T47D (cell line): ENCODE measurements around the gene CDK5RAP1.
"Not testable (repeated sequence)": the region's sequence is repeated elsewhere in the genome, so short reads cannot be mapped to it uniquely, and the experiment has no call there.

Source experiments
- DNase-seq, 2 experiments: peaks; one replicate each; pipeline versions ENCODE4 v3.0.0 to v3.0.0-alpha.2; 2011 to 2012; ENCODE audit warnings: low read depth in 1 of 2, low spot score in 1 of 2
- JUND ChIP-seq: IDR thresholded peaks from 2 replicates; pipeline ENCODE4 v1.6.1; 2012; ENCODE audit warnings: low read depth
- in situ Hi-C: cut with HindIII; loops from 2 replicates; pipeline ENCODE4 v1.10.0; 2016; ENCODE audit warnings: low sequenced_read_pairs, low pct_unique_long_range_greater_than_20kb

CDK5RAP1 gene

DNA sequence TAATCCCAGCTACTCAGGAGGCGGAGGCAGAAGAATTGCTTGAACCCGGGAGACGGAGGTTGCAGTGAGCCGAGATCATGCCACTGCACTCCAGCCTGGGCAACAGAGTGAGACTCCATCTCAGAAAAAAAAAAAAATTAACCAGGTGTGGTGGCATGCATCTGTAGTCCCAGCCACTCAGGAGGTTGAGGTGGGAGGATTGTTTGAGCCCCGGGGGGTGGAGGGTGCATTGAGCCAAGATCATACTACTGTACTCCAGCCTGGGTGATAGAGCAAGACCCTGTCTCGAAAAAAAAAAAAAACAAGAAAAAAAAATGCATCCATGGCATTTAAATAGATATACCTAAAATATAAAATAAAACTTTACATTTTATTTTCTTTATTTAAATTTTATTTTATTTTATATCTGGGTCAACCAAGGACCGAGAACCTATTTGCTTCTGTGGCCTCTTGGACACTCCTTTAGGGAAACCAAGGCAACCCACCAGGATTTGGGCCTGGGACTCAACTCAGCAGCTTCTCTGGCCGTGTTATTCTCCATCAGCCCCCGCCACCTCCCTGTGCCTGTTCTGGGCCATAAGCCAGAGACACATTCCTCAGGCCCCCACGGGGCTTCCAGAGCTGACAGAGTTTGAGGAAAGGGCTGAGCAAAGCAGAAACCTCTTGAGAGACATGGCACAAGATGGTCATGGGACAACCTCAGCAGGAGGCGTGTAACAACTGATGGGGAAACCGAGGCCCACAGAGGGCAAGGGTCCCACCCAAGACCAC lies 36.0 kb upstream of the CDK5RAP1 start:
- DNase-seq: no peak
- no peak for TF ChIP-seq JUND
- in situ Hi-C loops: no loop called here

DNA sequence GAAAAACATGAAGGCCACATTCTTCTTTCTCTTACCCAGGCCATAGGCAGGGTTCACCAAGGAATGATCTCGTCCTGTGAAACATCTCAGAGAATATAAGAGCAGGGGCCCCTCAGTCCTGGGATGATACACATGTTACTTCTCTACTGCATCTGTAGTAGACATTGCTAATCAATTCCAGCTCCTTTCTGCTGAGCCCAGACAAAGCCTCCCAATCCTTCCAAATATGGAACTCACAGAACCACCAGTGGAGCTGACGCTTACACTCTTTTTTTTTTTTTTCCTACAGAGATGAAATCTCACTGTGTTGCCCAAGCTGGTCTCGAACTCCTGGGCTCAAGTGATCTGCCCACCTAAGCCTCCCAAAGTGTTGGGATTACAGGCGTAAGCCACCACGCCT lies 33.1 kb upstream of the CDK5RAP1 start:
- no peak for DNase-seq
- TF ChIP-seq JUND: no peak
- in situ Hi-C loops: no loop called here

DNA sequence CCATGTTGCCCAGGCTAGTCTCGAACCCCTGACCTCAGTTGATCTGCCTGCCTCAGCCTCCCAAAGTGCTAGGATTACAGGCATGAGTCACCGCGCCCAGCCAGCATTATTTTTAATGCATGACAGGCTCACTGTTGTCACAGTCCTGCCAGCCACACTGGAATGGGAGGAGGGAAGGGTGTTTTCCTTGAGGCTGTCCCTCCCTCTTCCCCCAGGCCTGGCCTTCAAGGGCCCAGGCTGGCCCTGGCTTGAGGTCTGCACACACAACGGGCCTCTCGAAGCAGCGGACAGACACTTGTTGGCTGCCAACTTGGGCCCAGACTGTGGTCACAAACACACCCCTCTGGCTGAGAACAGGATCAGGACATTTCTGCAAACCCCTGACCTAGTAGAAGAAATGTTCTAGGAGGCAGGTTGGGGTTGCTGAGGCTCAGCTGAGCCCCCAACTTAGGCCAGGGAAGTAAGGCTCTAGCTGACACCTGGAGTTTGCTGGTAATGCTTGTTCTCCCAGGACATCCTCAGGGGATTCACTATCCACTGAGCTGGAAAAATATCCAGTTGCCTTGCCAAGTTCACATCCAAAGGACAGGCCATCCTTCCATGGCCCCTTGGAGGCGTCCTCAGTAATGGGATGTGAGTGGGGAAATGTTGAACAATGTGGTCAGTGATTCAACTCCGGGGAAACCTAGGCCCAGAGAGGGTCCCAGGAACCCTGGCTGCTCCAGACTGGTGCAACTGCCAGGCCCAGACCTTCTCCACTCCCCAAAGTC lies 32.3 kb upstream of the CDK5RAP1 start:
- in situ Hi-C loops: no loop called here
- DNase-seq: no peak
- no peak for TF ChIP-seq JUND

DNA sequence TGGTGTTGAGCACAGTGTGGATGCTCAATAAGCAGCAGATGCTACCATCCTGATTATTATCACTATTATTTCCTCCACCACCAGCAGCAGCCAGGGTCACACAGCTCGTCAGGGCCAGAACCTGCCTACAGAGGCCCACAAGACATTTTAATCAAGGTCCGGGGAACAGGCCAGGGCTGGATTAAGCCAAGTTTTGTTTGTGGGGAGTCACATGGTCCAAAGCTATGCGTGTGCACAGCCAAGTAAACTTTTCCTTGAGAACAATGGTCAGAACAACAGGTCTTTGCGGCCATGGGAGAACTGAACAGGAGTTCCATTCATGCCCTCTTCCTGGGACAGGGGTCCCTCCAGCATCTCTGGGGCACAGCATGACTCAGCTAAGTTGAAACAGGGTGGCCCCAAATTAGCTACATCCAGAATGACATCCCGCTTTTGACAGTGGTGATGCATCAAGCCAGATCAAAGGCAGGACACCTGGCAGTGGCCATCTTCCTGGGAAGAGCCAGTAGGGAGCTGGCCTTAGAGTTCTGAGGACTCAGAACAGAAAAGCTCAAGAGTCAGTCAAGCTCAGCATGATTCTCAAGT lies 30.6 kb upstream of the CDK5RAP1 start:
- in situ Hi-C loops: no loop called here
- no peak for DNase-seq
- TF ChIP-seq JUND: no peak

DNA sequence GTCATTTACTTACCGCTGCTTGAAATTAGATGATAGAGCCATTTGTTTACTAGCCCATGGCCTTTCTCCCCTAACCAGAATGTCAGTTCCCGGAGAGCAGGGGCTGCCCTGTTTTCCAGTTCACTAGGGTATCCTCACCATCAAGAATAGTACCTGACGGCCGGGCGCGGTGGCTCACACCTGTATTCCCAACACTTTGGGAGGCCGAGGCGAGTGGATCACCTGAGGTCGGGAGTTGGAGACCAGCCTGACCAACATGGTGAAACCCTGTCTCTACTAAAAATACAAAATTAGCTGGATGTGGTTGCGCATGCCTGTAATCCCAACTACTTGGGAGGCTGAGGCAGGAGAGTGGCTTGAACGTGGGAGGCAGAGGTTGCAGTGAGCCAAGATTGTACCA lies 22.6 kb upstream of the CDK5RAP1 start:
- in situ Hi-C loops, DNase-seq: not testable (repeated sequence)

DNA sequence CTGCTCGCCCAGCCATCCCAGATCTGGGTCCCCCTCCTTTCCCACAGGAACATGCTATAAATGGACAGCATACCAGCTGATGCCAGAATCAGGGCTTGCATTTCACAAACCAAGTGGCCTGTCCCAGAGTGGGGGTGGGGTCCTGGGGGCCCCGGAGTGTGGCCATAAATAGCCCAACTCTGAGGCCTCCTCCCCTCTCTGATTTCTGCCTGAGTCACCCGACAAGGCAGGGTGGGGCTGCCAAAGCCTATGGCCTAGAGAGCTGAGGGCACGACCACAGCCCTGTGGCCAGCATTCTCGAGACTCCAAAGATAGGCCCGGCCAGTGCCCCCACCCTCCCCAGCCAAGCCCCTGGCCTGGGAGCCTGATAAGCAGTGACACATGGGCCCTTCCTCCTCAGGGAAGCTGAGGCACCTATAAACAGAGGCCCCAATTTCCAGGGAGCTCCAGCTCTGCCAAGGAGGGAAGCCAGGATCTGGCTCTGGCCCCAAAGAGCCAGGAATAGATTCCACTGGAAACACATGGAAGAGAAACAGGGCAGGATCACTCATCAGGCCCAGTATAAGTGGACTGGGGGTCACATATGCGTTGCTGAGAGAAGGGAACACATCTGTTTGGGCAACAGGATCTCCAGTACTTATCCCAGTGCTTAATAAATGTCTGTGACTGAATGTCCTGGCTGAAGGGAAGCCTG lies 22.0 kb upstream of the CDK5RAP1 start:
- no peak for TF ChIP-seq JUND
- no peak for DNase-seq
- in situ Hi-C loops: no loop called here

DNA sequence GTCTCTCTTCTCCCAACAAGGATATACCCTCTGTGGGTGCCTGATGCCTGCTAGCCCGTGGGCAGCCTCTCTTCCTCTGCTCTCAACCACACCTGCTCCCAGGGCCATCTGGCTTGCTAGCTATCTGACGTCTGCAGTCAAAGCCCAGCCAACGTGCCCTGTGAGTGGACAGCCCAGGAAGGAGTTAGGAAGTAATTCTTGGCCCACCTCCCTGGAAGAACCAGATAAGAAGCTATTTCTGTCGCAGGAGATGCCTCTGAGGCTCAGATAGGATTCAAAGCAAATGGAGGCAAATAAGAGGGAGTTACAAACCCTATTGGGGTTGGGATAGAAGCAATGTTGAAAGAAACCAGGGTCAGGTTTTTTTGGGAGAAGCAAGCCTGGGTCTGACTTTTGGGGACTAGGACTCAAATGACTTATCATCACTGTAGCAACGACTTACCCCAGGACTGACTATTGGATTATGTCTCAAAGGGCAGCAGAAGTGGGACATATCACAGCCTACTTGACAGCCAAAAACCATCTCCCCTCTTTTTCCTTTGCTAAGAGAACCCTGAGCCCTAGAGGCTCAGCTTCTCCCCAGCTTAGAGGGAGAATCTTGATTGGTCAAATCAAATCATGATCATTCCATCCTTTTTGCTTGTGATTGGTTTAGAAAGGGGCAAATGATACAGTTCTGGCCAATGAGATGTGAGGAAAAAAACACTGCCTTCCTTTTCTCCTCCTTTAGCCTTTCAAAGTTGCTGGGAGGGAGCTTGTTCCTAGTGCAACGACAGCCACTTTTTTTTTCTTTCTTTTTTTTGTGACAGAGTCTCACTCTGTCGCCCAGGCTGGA lies 18.0 kb upstream of the CDK5RAP1 start:
- TF ChIP-seq JUND: no peak
- in situ Hi-C loops: no loop called here
- no peak for DNase-seq

DNA sequence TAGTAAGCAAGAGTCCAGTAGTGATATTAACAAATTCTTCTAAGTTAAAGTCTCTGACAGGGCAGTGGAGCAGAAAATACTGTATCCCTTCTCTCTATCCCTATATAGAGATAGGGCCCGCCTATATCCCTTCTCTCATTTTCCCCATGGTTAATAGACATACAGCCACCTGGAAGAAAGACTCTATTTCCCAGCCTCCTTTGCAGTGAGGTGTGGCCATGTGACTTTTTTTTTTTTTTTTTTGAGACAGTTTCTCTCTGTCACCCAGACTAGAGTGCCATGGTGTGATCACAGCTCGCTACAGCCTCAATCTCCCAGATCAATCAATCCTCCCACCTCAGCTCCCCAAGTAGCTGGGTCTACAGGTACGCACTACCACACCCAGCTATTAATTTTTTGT lies 16.7 kb upstream of the CDK5RAP1 start:
- in situ Hi-C loops: no loop called here
- no peak for TF ChIP-seq JUND
- no peak for DNase-seq

DNA sequence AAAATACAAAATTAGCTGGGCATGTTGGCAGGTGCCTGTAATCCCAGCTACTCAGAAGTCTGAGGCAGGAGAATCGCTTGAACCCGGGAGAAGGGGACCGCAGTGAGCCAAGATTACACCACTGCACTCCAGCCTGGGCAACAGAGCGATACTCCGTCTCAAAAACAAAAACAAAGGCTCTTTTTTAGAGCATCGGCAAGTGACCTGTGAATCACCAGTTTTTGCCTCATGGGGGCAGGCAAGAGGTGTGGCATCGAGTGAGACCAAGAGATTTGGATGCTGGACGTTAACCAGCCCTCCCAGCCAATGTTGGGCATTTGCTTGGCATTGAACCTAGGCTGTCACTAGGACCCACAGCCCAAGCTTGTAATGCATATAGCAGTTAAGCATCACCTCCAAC lies 14.6 kb upstream of the CDK5RAP1 start:
- TF ChIP-seq JUND: no peak
- peak; percentile 40 to 61 for DNase-seq
- in situ Hi-C loops: no loop called here

DNA sequence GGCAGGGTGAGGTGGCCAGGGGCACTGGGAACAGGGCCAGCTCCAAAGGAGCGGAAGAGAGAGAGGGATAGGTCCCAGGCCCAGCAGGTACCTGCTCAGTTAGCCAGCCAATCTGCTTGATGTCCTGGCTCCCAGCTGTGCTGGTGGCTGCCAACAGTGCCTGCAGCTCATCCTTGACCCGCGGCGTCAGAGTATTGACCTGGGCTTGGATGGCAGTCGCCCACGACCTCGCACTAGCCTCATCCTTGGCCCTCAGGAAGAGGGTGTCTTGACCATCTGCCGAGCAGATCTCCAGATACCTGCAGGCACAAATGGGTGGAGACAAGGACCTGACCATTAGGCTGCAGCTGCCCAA lies 11.1 kb upstream of the CDK5RAP1 start:
- TF ChIP-seq JUND: no peak
- peak in 1 of 2 experiments; percentile 32 for DNase-seq
- in situ Hi-C loops: no loop called here

DNA sequence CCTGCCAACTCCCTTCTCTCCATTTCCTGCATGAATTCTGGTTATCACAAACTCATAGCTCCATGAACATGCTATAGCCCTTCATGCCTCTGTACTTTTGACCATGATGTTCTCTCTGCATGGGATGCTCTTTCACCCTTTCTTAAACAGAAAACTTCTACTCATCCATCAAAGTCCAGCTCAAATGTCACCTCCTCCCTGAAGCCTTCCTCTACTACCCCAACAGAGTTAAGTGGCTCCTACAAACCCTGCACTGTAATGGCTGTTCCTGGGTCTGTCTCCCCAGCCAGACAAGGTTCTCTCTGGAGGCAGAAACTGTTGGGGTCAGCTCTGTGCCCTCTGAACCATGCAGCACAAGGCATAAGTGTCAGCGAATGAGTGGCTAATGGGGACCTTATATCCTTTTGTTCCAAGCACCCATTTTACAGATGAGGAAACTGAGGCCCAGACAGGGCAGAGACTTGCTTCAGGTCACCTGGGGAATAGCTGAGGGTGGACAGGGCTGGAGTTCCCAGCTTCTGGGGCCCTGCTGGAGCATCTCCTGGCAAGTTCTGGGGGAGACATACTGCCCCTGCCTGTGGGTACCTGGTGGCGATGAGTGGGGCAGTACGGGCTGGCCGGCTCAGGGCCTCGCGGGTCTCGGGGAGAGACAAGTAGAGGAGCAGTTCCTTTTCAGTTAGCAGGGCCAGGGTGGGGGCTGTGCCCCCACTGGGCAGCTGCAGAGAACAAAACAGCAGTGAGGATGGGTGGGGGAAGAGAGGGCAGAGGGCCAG lies 10.6 kb upstream of the CDK5RAP1 start:
- TF ChIP-seq JUND: no peak
- in situ Hi-C loops: no loop called here

More for the DNA sequence above, 10.6 kb upstream of the CDK5RAP1 start:
- no peak for DNase-seq
